Stimulated activated CD8-positive, alpha-beta memory T cell treated with anti-CD3 and anti-CD28 coated beads, Interleukin-4, amount 100 ng/mL, for 24 hours (primary cell): ENCODE results near the gene CYP26B1.

Source experiments
- DNase-seq: peaks from one replicate; pipeline ENCODE4 v3.0.0-alpha.2; 2020; ENCODE audit warnings: low read depth

The CYP26B1 gene

DNA sequence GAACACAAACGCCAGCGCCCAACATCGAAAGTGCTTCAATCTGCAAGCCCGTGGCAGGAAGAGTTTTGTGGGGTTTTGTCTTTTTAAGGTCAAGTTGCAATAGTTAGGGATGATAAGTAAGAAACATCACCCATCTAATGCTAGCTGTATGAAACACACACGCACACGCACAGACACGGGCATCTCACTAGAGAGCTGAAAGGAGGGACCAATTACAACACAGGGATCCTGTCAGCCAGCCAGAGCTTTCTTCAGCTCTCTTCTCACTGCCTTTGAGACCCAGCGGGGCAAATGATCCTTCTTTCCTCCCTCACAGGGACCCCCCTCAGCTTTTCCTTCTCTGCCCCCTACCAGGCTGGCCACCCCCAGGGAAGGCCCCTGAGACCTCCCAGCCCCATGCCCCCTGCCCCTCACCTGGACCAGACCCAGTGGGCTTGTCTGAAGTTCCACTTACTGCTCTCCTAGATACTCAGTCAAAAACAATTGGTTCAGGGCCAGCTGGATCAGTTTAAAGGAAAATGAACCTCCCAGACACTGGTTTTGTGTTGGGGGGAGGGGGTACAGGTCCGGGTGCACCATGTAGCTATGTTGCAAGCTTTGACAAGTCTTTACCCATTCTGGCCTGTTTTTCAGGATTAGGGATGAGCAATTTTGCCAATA is 17.9 kb downstream of the CYP26B1 start:
- DNase-seq = no peak

GRCh38 chr2:72128843-72129227 is 18.8 kb downstream of the CYP26B1 start:
- DNase-seq = no peak

DNA sequence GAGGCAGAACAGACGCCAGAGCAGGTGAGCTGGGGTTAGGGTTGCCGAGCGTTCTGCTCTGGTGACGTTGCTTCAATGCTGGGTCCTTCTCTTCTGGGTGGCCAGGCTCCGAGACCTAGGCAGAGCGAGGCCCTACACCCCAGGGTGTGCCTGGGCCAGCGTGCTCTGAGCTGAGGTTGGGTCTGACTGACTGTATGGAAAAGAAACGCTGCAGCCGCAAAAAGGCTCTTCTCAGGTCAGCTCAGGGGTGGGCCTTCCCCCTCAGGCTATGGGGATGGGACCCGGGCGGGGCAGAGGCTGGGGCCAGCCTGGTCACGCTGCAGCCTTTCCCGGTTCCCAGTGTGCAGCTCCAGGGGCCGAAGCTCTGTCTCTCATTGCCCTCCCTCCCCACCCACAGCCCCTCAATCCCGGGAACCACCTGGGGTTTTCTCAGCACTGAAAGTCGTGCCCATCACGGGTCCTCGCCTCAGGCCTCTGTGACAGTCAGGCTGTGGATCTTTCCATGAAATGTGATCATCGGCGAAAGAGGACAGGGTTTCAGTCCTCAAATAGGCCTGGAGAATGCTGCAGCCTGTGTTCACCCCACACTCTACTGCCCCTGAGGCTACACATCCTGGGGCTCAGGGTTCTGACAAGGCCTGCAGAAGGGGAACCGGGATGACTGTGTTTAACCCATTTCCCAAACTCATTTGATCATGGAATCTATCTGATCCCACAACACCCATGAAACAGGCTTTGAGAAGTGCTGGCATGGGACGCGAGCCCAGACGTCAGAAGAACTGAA is 19.4 kb downstream of the CYP26B1 start:
- no peak for DNase-seq

GRCh38 chr2:72127401-72128058 is 20.1 kb downstream of the CYP26B1 start:
- DNase-seq = no peak

DNA sequence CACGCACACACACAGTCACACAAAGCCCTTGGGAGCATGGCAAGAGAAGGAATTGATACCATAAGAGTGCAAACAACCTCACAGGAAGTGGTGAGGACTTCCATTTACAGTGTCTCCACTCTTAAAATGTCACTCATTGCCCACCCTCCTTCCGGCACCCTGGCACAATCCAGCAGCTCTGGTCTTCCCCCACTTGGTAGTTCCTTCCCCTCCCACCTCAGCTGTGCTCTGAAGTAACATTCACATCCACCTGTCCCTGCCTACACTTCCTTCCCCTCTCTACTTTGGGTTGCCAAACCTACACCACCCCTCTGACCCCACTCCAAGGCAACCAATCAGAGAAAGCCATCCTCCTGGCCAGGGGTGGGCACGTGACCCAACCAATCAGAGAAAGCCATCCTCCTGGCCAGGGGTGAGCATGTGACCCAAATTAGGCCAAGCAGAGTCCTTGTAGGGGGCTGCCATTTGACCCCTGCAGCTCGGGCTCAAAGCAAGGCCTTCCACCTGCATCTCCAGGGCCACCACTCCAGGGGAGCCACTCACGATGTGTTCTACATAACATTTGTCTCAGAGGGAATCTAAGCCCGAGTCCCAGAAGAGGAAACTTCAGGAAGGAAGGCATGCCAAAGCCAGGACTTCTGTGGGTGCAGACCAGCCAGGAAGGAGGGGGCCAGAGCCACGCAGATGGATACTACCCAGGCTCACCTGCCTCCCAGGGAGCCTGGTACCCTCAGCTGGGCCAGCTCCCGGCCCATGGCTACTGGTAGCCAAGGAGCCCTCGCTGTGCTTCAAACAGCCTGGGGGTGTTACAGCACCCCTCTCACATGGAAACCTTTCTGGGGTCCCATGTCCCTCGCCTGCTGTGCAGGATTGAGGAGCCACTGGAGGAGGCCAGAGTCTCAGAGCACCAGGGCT is 21.2 kb downstream of the CYP26B1 start:
- no peak for DNase-seq

- no peak for DNase-seq
These were observed 23.3 kb downstream of the CYP26B1 start for GRCh38 chr2:72124376-72124775.

DNA sequence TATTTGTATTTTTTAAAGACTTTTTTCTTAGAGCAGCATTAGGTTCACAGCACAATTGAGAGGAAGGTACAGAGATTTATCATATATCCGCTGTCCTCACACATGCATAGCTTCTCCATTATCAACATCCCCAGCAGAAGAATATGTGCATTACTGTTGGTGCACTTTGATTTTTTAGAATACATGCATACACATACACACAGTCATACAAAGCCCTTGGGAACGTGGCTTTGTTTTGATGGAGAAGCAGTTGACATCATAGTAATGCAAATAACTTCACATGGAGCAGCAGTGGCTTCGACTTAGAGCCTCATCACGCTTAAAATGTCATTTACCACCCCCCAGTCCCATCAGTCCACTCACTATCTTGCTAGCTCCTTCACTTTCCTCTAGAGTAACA is 26.5 kb downstream of the CYP26B1 start:
- no peak for DNase-seq

- DNase-seq = no peak
These were observed 28.7 kb downstream of the CYP26B1 start for GRCh38 chr2:72118951-72119350.

DNA sequence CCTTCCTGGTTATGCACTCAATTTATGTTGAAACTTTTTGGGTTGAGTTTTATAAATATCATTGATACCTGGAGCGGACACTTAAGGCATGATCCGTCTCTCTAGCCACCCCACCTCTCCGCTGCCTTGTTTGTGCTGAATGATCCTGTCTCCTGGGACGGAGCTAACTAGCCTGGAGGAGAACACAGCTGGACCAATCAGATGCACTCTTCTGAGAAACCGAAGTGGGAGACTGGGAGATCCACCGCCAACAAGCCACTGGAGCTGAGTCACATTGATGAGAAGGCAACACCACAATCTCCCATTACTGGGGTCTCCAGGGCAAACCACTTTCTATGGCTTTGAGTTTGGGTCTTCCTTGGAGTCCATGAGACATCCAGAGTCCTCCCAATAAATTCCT is 29.3 kb downstream of the CYP26B1 start:
- DNase-seq = no peak

GRCh38 chr2:72117718-72118117 is 29.9 kb downstream of the CYP26B1 start:
- no peak for DNase-seq

DNA sequence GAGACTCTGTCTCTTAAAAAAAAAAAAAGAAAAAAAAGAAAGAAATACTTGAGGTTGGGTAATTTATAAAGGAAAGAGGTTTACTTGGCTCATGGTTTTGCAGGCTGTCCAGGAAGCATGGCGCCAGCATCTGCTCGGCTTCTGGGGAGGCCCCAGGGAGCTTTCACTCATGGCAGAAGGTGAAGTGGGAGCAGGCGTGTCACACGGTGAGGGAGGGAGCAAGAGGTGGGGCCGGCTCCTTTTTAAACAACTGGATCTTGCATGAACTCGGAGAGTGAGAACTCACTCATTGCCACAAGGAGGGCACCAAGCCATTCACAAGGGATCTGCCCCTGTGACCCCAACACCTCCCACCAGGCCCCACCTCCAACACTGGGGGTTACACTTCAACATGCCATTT is 30.6 kb downstream of the CYP26B1 start:
- no peak for DNase-seq

DNA sequence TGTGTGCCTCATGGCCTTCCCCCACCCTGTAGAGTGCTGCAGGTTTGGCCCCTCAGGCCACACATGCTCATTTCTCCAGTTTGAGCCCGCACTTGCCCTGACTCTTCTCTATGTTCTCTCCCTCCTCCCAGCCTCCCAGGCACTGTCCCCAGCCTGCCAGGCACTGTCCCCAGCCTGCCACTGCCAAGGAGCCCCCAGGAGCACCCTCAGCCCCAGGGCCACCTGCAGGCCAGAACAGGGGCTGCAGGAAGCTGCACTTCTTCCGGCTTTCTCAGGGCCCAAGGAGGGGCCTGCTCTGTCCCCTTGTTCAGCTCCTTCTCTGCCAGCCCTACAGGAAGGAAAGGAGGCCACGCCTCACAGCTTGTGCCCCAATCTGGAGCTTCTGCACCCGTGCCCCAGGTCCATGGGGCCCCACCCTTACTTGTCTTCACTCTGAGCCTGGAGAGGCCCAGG is 31.6 kb downstream of the CYP26B1 start:
- DNase-seq = no peak

- no peak for DNase-seq
These were observed 32.3 kb downstream of the CYP26B1 start for GRCh38 chr2:72115110-72116080.

DNA sequence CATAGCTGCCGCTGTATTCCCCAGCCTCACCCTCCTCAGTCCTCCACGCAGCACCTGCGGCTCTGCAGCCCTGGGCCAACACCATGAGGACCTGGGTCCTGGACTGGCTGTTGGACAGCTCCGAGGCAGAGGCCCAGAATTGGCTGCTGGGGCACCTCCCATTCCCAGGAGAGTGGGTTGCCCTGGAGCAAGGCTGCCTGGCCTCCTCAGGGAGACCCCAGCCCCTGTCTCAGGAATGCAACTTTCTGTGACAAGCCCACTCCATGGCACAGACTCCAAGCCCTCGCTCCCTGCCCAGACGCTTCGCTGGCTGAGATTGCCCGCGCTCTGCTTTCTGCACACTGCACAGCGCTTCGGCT is 33.0 kb downstream of the CYP26B1 start:
- no peak for DNase-seq

DNA sequence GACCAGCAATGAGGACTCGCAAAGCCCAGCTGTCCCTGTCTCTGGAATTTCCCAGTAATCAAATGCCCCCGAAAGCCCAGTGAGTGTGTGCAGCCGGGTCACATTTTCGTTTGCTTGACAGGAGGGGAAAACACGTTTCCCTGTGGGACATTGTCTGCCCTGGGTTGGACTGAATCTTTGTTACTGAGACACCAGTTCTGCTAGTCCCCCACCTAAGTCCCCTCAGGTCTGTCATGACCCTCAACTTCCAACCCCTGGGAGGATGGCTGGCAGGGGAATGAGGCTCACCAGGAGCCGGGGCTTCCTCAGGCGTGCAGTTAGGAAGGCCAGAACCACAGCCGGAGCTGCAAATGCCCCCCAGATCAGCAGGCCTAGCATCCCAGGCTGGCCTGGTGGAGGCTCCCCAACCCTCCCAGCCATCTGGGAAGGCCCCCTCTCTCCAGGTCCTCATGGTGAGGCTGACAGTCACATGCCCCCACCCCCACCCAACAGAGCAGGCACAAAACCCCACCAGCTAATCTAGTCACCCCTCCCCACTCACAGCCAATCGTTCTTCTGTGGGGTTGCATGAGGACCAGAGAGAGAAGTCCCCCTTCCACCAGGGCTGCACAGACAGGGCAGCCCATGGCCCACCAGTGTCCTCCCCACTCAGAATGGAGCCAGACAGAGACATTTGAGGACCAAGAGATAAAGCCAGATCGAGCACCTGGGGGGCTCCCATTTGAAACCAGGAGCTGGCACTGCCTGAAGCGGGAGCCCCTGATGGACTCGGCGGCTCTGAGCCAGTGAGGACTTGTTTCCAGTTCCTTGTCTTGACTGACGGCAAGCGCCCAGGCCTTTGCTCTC is 33.6 kb downstream of the CYP26B1 start:
- no peak for DNase-seq

DNA sequence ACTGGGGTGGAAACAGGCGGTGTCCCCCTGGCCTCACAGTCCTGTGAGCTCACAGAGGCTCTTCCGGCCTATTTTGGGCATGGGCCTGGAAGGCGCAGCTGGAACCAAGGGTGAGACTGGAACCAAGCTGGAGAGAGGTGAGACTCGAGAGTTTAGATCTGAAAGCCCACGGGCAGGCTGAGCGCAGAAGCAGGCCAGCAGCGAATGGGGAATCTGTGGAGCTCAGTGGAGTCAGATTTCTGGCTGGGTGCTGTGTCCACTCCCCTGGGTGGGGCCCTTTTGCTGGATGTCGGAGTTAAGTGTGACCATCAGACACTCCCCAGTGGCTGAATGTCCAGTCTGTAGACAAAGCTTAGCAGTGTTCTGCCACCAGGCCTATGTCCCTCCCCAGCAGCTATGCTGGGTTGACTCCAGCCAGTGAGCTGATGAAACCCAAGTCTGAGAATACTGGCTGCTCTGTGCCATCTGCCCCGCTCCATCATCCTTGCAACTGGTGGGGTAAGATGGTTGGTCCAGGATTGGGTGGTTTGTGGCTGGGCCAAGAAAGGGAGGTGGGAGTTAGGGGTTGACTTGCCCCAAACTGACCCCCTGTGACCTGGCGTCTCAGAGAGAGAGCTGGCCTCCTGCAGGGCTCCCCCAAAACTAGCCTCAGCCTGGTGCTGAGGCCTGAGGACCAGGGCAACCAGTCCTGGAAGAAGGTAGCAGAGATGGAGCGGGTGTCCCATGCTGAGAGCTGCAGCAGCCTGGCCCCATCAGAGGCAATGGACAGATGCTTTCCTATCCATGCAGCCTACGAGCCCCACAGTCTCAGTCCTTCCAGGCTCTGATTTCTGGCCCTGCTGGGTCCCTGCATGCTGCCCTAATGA is 34.4 kb downstream of the CYP26B1 start:
- no peak for DNase-seq

GRCh38 chr2:72112401-72112800 is 35.3 kb downstream of the CYP26B1 start:
- no peak for DNase-seq

- no peak for DNase-seq
These were observed 36.6 kb downstream of the CYP26B1 start for GRCh38 chr2:72111061-72111460.

GRCh38 chr2:72109904-72110303 is 37.8 kb downstream of the CYP26B1 start:
- no peak for DNase-seq
